ENCODE data around the gene CCDC50.

Gene CCDC50

GRCh38 chr3:191340351-191340750 lies 11.2 kb downstream of the CCDC50 start:
- TF ChIP-seq CTCF (IDR thresholded peaks at IDR 0.05; ENCODE audit: low read depth, low read length), result no peak
- no peak for DNase-seq (ENCODE audit: extremely low read depth, low read depth)

DNA sequence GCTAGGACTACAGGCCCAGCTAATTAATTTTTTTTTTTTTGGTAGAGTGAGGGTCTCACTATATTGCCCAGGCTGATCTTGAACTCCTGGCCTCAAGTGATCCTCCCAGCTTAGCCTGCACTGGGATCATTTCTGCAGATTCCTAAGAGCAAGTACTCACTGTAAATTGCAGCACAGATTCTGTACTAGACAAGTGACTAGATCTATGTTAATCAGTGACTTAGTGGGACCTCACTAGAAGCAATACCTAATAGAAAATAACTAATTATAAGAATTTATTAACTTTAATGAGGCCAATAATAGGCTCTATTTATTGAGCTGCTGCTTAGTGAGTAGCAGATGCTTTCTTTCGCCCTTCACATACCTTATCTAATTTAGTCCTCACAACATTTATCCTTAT lies 11.8 kb downstream of the CCDC50 start:
- TF ChIP-seq CTCF (IDR thresholded peaks at IDR 0.05; ENCODE audit: low read depth, low read length), result no peak
- no peak for DNase-seq (ENCODE audit: extremely low read depth, low read depth)

GRCh38 chr3:191342006-191342405 lies 12.8 kb downstream of the CCDC50 start:
- no peak for TF ChIP-seq CTCF (IDR thresholded peaks at IDR 0.05; ENCODE audit: low read depth, low read length)
- no peak for DNase-seq (ENCODE audit: extremely low read depth, low read depth)

DNA sequence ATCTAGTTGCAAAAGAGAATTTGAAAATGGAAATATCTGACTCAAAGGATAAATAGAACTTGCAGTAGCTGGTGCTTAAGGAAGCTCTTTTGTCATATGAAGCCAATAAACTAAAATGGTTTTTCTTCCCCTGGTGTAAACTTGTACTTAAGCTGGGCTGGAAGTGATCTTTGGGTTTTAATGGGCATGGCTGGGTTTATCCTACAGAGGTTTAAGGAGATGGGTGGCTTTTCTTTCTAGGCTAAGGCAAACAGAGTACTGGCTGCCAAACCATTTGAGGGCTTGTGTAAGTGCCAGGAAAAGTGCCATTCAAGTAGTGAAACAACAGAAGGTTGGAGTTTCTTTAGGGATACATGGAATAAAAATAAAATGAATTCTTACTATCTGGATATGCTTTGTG lies 13.2 kb downstream of the CCDC50 start:
- no peak for TF ChIP-seq CTCF (IDR thresholded peaks at IDR 0.05; ENCODE audit: low read depth, low read length)
- no peak for DNase-seq (ENCODE audit: extremely low read depth, low read depth)

DNA sequence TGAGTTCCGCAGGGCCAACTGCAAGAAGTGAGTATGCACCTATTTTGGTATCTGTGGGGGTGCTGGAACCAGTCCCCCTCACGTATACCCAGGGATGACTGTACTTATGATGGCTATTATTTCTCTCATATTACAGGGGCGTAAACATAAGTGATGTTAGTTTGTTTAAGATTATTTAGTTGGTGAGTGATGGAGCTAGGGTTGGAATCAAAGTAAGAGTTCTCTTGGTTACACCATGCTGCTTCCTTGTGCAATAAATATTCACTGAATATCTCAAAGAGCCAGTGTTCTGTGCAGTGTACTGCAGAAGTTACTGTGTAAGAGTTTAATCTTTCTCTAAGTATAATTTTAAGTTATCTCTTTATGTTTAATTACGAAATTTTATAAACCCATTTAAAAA lies 13.9 kb downstream of the CCDC50 start:
- TF ChIP-seq CTCF (IDR thresholded peaks at IDR 0.05; ENCODE audit: low read depth, low read length), result no peak
- DNase-seq (ENCODE audit: extremely low read depth, low read depth), result no peak

GRCh38 chr3:191343913-191344312 lies 14.7 kb downstream of the CCDC50 start:
- no peak for TF ChIP-seq CTCF (IDR thresholded peaks at IDR 0.05; ENCODE audit: low read depth, low read length)
- no peak for DNase-seq (ENCODE audit: extremely low read depth, low read depth)

DNA sequence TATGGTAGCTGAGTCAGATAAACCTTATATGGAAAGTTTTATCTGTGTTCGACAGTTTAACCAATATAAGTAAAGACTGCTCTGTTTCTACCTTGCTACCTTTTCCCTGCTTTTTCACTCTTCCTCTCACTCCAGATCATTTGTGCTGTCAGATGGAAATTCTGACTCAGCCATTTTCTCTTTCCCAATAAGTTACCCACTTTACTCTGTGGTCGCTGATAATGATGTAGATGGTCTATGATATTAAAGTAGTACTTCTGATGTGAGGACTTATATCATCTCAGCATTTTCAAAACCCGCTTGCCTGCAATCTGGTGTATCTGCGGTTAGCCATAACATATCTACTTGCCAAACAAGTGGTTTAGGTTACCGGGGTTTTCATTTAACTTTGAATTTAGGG lies 16.1 kb downstream of the CCDC50 start:
- no peak for TF ChIP-seq CTCF (IDR thresholded peaks at IDR 0.05; ENCODE audit: low read depth, low read length)
- no peak for DNase-seq (ENCODE audit: extremely low read depth, low read depth)

Data from AG09319 (cell line).